Tibial nerve (tissue), 4 donors: ENCODE results near the gene ADAD2. TPM values are rescaled to one million over a fixed set of nuclear protein-coding genes. Genes with fewer than 3 reads are reported as not detected.
"Not testable (repeated sequence)": the region's sequence is repeated elsewhere in the genome, so short reads cannot be mapped to it uniquely, and the experiment has no call there.

Experiments used
- DNase-seq, 2 donors: peaks; one replicate each; pipeline ENCODE4 v3.0.0-alpha.2; 2019; ENCODE audit warnings: low spot score in 2 of 2
- H3K27ac ChIP-seq, 4 donors: fragments of 200-600 bp; sonication (generic) in 3 of 4; one replicate each; pipeline ENCODE4 v1.5.1; 2017 to 2019; ENCODE audit warnings: mild to moderate bottlenecking in 1 of 4
- H3K27me3 ChIP-seq, 2 donors: fragments of 200-600 bp; sonication (generic) in 1 of 2; one replicate each; pipeline versions ENCODE4 v1.5.1 to v1.6.0; 2017 to 2019
- H3K36me3 ChIP-seq, 3 donors: fragments of 200-600 bp; sonication (generic); one replicate each; pipeline ENCODE4 v1.5.1; 2018 to 2019
- H3K4me1 ChIP-seq, 4 donors: fragments of 200-600 bp; sonication (generic) in 3 of 4; one replicate each; pipeline ENCODE4 v1.5.1; 2017 to 2019
- H3K4me3 ChIP-seq, 4 donors: fragments of 200-600 bp; sonication (generic) in 3 of 4; one replicate each; pipeline ENCODE4 v1.5.1; 2017 to 2019; ENCODE audit warnings: mild to moderate bottlenecking in 1 of 4, moderate library complexity in 1 of 4
- H3K9me3 ChIP-seq, 4 donors: fragments of 200-600 bp; sonication (generic) in 3 of 4; one replicate each; pipeline ENCODE4 v1.5.1; 2017 to 2019
- EP300 ChIP-seq, 2 donors: sonication (generic); formaldehyde crosslinking; IDR thresholded peaks; one replicate each; pipeline ENCODE4 v1.6.1; 2017; ENCODE audit warnings: antibody characterized with exemption in 2 of 2, mild to moderate bottlenecking in 1 of 2
- POLR2A ChIP-seq, 2 donors: fragments of 450-650 bp; IDR thresholded peaks; one replicate each; pipeline ENCODE4 v1.6.1; 2017; ENCODE audit warnings: antibody characterized with exemption in 2 of 2, mild to moderate bottlenecking in 2 of 2, moderate library complexity in 2 of 2
- WGBS, 2 donors: methylation state at CpG; one replicate each; pipeline ENCODE4 v1.1.5; 2018; 5-methylcytosine and 5-hydroxymethylcytosine counted together
- total RNA-seq, 4 donors: library from RNA; depleted of rRNA; stranded (reverse); fragments of >200 nt; gene quantifications; one replicate each; pipeline ENCODE4 v1.1.0, GENCODE V29; 2016
- TF ChIP-seq, protein P1 (sequence below), 5 experiments: fragments of 200-600 bp in 3 of 5; fragments of 450-650 bp in 2 of 5; sonication (generic) in 3 of 5; IDR thresholded peaks; one replicate each; pipeline ENCODE4 v1.5.1; 2016 to 2019; ENCODE audit warnings: antibody characterized with exemption in 5 of 5, mild to moderate bottlenecking in 3 of 5, moderate library complexity in 2 of 5

ADAD2 gene
- total RNA-seq, 4 donors from 2014 or later: 1.2 TPM; not detected in 3

GRCh38 chr16:84212631-84213030 is 21.7 kb downstream of the ADAD2 start:
- no peaks in the 10 kb centered on the region for H3K9me3 ChIP-seq
- no peak for DNase-seq
- no peak overlapping the region for H3K4me3 ChIP-seq
- H3K27ac ChIP-seq: no peak overlapping the region
- H3K27me3 ChIP-seq: no peaks in the 10 kb centered on the region
- no peaks in the 10 kb centered on the region for H3K4me1 ChIP-seq
- TF ChIP-seq, protein P1, sequence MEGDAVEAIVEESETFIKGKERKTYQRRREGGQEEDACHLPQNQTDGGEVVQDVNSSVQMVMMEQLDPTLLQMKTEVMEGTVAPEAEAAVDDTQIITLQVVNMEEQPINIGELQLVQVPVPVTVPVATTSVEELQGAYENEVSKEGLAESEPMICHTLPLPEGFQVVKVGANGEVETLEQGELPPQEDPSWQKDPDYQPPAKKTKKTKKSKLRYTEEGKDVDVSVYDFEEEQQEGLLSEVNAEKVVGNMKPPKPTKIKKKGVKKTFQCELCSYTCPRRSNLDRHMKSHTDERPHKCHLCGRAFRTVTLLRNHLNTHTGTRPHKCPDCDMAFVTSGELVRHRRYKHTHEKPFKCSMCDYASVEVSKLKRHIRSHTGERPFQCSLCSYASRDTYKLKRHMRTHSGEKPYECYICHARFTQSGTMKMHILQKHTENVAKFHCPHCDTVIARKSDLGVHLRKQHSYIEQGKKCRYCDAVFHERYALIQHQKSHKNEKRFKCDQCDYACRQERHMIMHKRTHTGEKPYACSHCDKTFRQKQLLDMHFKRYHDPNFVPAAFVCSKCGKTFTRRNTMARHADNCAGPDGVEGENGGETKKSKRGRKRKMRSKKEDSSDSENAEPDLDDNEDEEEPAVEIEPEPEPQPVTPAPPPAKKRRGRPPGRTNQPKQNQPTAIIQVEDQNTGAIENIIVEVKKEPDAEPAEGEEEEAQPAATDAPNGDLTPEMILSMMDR (IDR thresholded peaks at IDR 0.05): no peak
- WGBS, 2 donors: 87% methylated on average over 4 of the region's 4 CpGs
- no peaks in the 10 kb centered on the region for H3K36me3 ChIP-seq

DNA sequence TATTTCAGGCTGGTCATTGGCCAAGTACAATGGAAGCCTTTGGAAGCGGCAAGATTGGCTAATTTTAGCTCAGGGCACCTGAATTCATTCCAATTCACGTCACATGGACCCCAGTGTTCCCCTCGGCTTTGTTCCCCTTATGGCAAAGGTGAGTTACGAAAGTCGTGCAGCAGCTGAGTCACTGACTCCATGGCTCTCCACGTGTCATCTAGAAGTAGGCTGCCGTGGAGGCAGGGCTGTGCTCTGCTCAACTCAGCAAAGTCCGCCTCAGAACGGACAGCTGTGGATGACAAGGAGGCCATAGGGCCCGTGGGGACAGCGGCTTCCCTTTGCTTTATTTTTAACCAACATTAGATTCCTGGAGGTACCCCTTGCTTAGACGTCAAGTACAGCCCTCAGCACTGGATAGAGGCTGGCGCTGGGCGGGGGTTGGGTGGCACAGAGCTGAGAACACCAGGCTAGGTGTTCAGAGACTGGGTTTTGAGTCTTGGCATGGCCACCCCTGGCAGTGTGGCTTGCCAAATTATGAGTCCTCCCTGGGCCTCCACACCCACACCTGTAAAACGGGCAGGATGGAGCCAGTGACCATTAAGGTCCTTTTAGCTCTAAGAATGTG is 23.6 kb downstream of the ADAD2 start:
- no peak for DNase-seq
- Histone ChIP-seq H3K4me1 (no peaks in the 10 kb centered on the region), H3K27me3 (no peaks in the 10 kb centered on the region), H3K9me3 (no peaks in the 10 kb centered on the region), H3K4me3 (no peak overlapping the region), H3K36me3 (no peaks in the 10 kb centered on the region), H3K27ac (no peak overlapping the region)
- TF ChIP-seq POLR2A (IDR thresholded peaks at IDR 0.05) (no peak), EP300 (IDR thresholded peaks at IDR 0.05) (no peak)
- TF ChIP-seq, protein P1 (IDR thresholded peaks at IDR 0.05): no peak
- 78 to 81% methylated on average over 14 to 15 of the region's 15 CpGs for WGBS, 2 donors

DNA sequence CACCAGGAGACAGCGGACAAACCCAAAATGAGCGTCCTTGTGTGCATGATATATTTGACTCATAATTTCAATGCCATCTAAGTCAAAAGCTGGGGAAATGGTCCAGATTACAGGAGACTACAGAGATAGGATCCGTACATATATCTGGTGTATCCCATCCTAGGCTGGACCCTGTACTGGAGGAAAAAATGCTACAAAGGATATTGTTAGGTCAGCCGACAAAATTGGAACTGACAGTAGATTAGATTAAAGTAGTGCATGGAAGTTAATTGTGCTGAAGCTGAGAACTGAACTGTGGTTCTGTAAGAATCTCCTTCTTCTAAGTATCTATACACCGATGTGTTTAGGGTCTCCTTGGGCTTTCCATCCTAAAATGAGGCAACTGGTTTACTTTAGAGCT is 24.6 kb downstream of the ADAD2 start:
- Histone ChIP-seq H3K4me3 (no peak overlapping the region), H3K27me3 (no peaks in the 10 kb centered on the region), H3K9me3 (no peaks in the 10 kb centered on the region), H3K4me1 (no peaks in the 10 kb centered on the region), H3K27ac (no peak overlapping the region), H3K36me3 (no peaks in the 10 kb centered on the region)
- WGBS, 2 donors: 84 to 85% methylated on average over 5 of the region's 5 CpGs
- TF ChIP-seq POLR2A (IDR thresholded peaks at IDR 0.05) (no peak), EP300 (IDR thresholded peaks at IDR 0.05) (no peak)
- TF ChIP-seq, protein P1 (IDR thresholded peaks at IDR 0.05): no peak
- DNase-seq: no peak

- not testable (repeated sequence) for H3K4me1 ChIP-seq, H3K36me3 ChIP-seq, H3K27me3 ChIP-seq, DNase-seq, H3K27ac ChIP-seq, H3K9me3 ChIP-seq, H3K4me3 ChIP-seq
- WGBS, 2 donors: 89 to 92% methylated on average over 3 of the region's 3 CpGs
Measured at GRCh38 chr16:84216144-84216543, 25.2 kb downstream of the ADAD2 start.

DNA sequence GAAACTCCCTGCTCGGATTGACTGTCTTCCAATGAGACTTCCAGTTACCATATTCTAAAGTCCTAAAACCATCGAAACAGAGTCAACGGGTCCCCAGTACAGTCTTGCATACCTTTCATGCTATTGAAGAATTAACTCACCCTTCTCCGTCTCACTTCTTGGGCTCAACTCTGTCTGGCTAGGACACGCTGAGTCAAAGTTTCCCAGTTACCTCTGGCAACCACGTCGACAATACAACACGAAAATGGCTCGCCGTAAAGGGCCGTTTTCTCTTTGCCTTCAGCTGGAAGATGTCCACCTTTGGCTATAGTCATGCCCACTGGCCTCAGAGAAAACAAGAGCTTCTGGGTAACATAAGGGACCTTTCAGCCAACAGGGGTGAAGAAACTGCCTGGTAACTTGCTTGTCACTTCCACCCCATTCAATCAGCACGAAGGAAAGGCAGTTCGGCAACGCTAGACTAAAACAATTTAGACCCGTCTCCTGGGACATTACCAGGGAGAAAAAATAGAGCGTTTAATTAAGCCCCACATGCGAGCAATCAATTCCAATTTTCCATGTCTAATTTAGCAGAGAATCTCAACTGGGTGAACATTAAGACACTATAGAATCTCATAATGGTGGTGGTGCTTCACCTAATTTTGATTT is 27.3 kb downstream of the ADAD2 start:
- H3K27ac ChIP-seq: no peak overlapping the region
- WGBS, 2 donors: 77 to 78% methylated on average over 17 of the region's 17 CpGs
- DNase-seq: no peak
- no peaks in the 10 kb centered on the region for H3K36me3 ChIP-seq
- no peak for TF ChIP-seq EP300 (IDR thresholded peaks at IDR 0.05)
- no peak for TF ChIP-seq POLR2A (IDR thresholded peaks at IDR 0.05)
- TF ChIP-seq, protein P1 (IDR thresholded peaks at IDR 0.05): no peak
- H3K4me3 ChIP-seq: no peak overlapping the region
- H3K4me1 ChIP-seq: no peaks in the 10 kb centered on the region
- H3K9me3 ChIP-seq: no peaks in the 10 kb centered on the region
- no peaks in the 10 kb centered on the region for H3K27me3 ChIP-seq
